HCT116 (cell line): ENCODE measurements around the gene SLC19A1. TPM values are rescaled to one million over a fixed set of nuclear protein-coding genes. Genes with fewer than 3 reads are reported as not detected.

ENCODE experiments used
- ATAC-seq: fragments of 200-7000 bp; cut with Tn5 transposase; 2 replicates; pipeline ENCODE4 v1.9.1; 2020; ENCODE audit warnings: mild to moderate bottlenecking, moderate library complexity
- BruUV-seq: library from RNA; stranded (reverse); fragments of 400-500 nt; replicated peaks from 2 replicates; lab custom pipeline; 2021; lab: Mats Ljungman, UMichigan
- CTCF ChIA-PET: fragments of 300-600 bp; sonication (Branson Sonifier 250); formaldehyde crosslinking; loops from one replicate; lab custom pipeline; 2021; ENCODE audit warnings: antibody characterized with exemption; lab: Charles Lee
- POLR2A ChIA-PET: fragments of 300-600, 350-600 bp; sonication (Branson Sonifier 250); formaldehyde crosslinking; loops from one replicate; lab custom pipeline; 2021; ENCODE audit warnings: antibody characterized with exemption; lab: Charles Lee
- RAD21 ChIA-PET, 2 experiments: fragments of 300-600 bp; sonication (Branson Sonifier 250); formaldehyde crosslinking; loops; one replicate each; lab custom pipeline; 2023; ENCODE audit warnings: low total read pairs in 2 of 2; ENCODE audit not compliant: uncharacterized antibody in 2 of 2, unreplicated experiment in 2 of 2, low non-redundant PET in 1 of 2; lab: Charles Lee
- DNase-seq: peaks from one replicate; pipeline ENCODE4 v3.0.0-alpha.2; 2010; ENCODE audit warnings: low read depth, low spot score
- H2AFZ ChIP-seq: fragments of 200-600 bp; shearing (Covaris generic), sonication (generic); 2 replicates; pipeline ENCODE4 v1.6.1; 2017; ENCODE audit warnings: low read depth, mixed run types, mixed read lengths, antibody characterized with exemption, low read length; ENCODE audit not compliant: poor library complexity, severe bottlenecking
- H3K27ac ChIP-seq: 2 replicates; pipeline ENCODE4 v1.5.1; 2012; ENCODE audit warnings: low read depth, low read length
- H3K27me3 ChIP-seq: fragments of 200-600 bp; sonication (generic); 2 replicates; pipeline ENCODE4 v1.6.1; 2016; ENCODE audit warnings: mixed run types, low read length, mixed read lengths; ENCODE audit not compliant: insufficient read depth
- H3K36me3 ChIP-seq, 2 experiments: fragments of 200-500 bp in 1 of 2; fragments of 200-600 bp in 1 of 2; sonication (Bioruptor generic) in 1 of 2; sonication (generic) in 1 of 2; 2 replicates each; pipeline versions ENCODE4 v1.5.1 to v1.6.1; 2014 to 2016; ENCODE audit warnings: low read length in 2 of 2, inconsistent platforms in 1 of 2, mixed read lengths in 1 of 2, mixed run types in 1 of 2; ENCODE audit not compliant: insufficient read depth in 2 of 2, control insufficient read depth in 1 of 2
- H3K4me1 ChIP-seq, 2 experiments: fragments of 200-600 bp in 1 of 2; sonication (generic) in 1 of 2; 2 replicates each; pipeline versions ENCODE4 v1.5.1 to v1.6.1; 2012 to 2017; ENCODE audit warnings: low read length in 2 of 2, inconsistent platforms in 1 of 2, mild to moderate bottlenecking in 1 of 2, mixed read lengths in 1 of 2, mixed run types in 1 of 2, moderate library complexity in 1 of 2; ENCODE audit not compliant: insufficient read depth in 2 of 2, control insufficient read depth in 1 of 2
- H3K4me2 ChIP-seq: fragments of 200-600 bp; sonication (generic); 2 replicates; pipeline ENCODE4 v1.6.1; 2017; ENCODE audit warnings: mixed run types, low read length, mixed read lengths
- H3K4me3 ChIP-seq, 2 experiments: fragments of 200-600 bp in 1 of 2; sonication (generic) in 1 of 2; replicated peaks in 1 of 2; 2 replicates each; pipeline ENCODE4 v1.5.1; 2011 to 2016; ENCODE audit warnings: low read length in 2 of 2, control low read depth in 1 of 2, low read depth in 1 of 2, mild to moderate bottlenecking in 1 of 2, mixed read lengths in 1 of 2, mixed run types in 1 of 2
- H3K79me2 ChIP-seq: fragments of 200-600 bp; sonication (generic); 2 replicates; pipeline ENCODE4 v1.6.1; 2017; ENCODE audit warnings: mild to moderate bottlenecking, mixed run types, low read length, moderate library complexity, mixed read lengths; ENCODE audit not compliant: insufficient read depth
- H3K9ac ChIP-seq: fragments of 200-600 bp; sonication (generic); 2 replicates; pipeline ENCODE4 v1.6.1; 2016; ENCODE audit warnings: low read length, mixed read lengths
- H3K9me2 ChIP-seq: fragments of 200-600 bp; sonication (generic), shearing (Covaris generic); 2 replicates; pipeline ENCODE4 v1.6.1; 2017; ENCODE audit warnings: mixed run types, mild to moderate bottlenecking, moderate library complexity; ENCODE audit not compliant: insufficient read depth
- H3K9me3 ChIP-seq, 2 experiments: fragments of 200-500 bp in 1 of 2; fragments of 200-600 bp in 1 of 2; sonication (Bioruptor generic) in 1 of 2; sonication (generic) in 1 of 2; 2 replicates each; pipeline ENCODE4 v1.6.1; 2014 to 2017; ENCODE audit warnings: low read length in 2 of 2, mixed read lengths in 2 of 2, inconsistent platforms in 1 of 2, low read depth in 1 of 2, mild to moderate bottlenecking in 1 of 2, mixed run types in 1 of 2, moderate library complexity in 1 of 2; ENCODE audit not compliant: control insufficient read depth in 1 of 2, insufficient read depth in 1 of 2
- H4K20me1 ChIP-seq: fragments of 200-600 bp; sonication (generic), shearing (Covaris generic); 2 replicates; pipeline ENCODE4 v1.6.1; 2017; ENCODE audit warnings: mixed run types, mild to moderate bottlenecking, moderate library complexity; ENCODE audit not compliant: insufficient read depth
- CEBPB ChIP-seq: IDR thresholded peaks from 2 replicates; pipeline ENCODE4 v1.6.1; 2012; ENCODE audit warnings: low read depth
- EGR1 ChIP-seq: IDR thresholded peaks from 2 replicates; pipeline ENCODE4 v1.6.1; 2012; ENCODE audit warnings: low read depth
- ELF1 ChIP-seq: IDR thresholded peaks from 2 replicates; pipeline ENCODE4 v1.6.1; 2012; ENCODE audit warnings: low read depth, borderline replicate concordance
- EZH2 ChIP-seq: fragments of 200-600 bp; sonication (generic); IDR thresholded peaks from 2 replicates; pipeline ENCODE4 v1.6.1; 2017; ENCODE audit warnings: antibody characterized with exemption, mixed run types
- EZH2phosphoT487 ChIP-seq: fragments of 200-600 bp; IDR thresholded peaks from 2 replicates; pipeline ENCODE4 v1.6.1; 2018; ENCODE audit warnings: antibody characterized with exemption, borderline replicate concordance
- JUND ChIP-seq: IDR thresholded peaks from 2 replicates; pipeline ENCODE4 v1.6.1; 2012
- POLR2A ChIP-seq: IDR thresholded peaks from 2 replicates; pipeline ENCODE4 v1.7.0; 2011; ENCODE audit warnings: borderline replicate concordance; ENCODE audit not compliant: insufficient read depth, insufficient read length; ENCODE audit errors: extremely low read depth
- SIN3A ChIP-seq: IDR thresholded peaks from 2 replicates; pipeline ENCODE4 v1.6.1; 2012; ENCODE audit warnings: low read depth
- SP1 ChIP-seq: IDR thresholded peaks from 2 replicates; pipeline ENCODE4 v1.6.1; 2012; ENCODE audit warnings: low read depth
- ZFX ChIP-seq: fragments of 450-650 bp; IDR thresholded peaks from 2 replicates; pipeline ENCODE4 v1.6.1; 2017
- intact Hi-C: fragments of 100-400 bp; cut with micrococcal nuclease; formaldehyde crosslinking; loops from 2 replicates; pipeline ENCODE4 v1.10.0; 2022
- total RNA-seq: library from RNA; stranded (reverse); gene quantifications from one replicate; pipeline ENCODE4 v1.2.1, GENCODE V29; 2021; ENCODE audit not compliant: unreplicated experiment
- TF ChIP-seq, protein P1 (sequence below): IDR thresholded peaks from 2 replicates; pipeline ENCODE4 v1.6.1; 2012
- TF ChIP-seq, protein P2 (sequence below), 3 experiments: fragments of 200-600 bp in 1 of 3; sonication (generic) in 1 of 3; IDR thresholded peaks in 2 of 3; conservative IDR thresholded peaks in 1 of 3; 2 replicates each; pipeline ENCODE4 v1.5.1; 2012 to 2017; ENCODE audit warnings: low read depth in 2 of 3, low read length in 2 of 3, antibody characterized with exemption in 1 of 3, borderline replicate concordance in 1 of 3, control low read depth in 1 of 3, mild to moderate bottlenecking in 1 of 3, mixed read lengths in 1 of 3, mixed run types in 1 of 3, moderate library complexity in 1 of 3; ENCODE audit not compliant: insufficient read depth in 1 of 3
- TF ChIP-seq, protein P3 (sequence below): IDR thresholded peaks from 2 replicates; pipeline ENCODE4 v1.6.1; 2012

SLC19A1 gene
- total RNA-seq, 1 experiment from 2014 or later = 50.2 TPM

DNA sequence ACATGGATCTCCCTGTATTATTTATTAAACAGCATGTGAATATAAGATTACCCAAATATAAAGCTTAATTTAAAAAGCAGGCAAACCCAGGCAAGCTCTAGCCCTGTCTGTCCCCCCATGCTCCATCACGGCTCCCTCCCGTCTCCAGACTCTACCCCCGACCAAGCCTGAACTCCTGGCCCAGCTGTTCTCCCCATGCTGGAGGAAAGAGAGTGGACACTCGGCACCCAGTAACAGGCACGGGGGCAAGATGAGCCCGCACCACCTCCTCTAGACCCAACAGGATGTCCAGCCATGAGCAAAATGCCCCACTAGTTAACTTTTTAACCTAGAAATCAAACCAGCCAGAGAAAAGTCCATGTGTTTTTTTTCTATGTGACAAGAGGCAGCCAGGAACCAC is 19.3 kb downstream of the SLC19A1 start:
- no peak overlapping the region for H2AFZ ChIP-seq
- no peak overlapping the region for H3K9ac ChIP-seq
- TF ChIP-seq ZFX (no peak), JUND (no peak), ELF1 (no peak), POLR2A (no peak), SP1 (no peak), EGR1 (no peak), CEBPB (no peak), EZH2phosphoT487 (no peak), SIN3A (no peak), EZH2 (no peak)
- TF ChIP-seq, protein P1, sequence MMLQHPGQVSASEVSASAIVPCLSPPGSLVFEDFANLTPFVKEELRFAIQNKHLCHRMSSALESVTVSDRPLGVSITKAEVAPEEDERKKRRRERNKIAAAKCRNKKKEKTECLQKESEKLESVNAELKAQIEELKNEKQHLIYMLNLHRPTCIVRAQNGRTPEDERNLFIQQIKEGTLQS = no peak
- TF ChIP-seq, protein P2, sequence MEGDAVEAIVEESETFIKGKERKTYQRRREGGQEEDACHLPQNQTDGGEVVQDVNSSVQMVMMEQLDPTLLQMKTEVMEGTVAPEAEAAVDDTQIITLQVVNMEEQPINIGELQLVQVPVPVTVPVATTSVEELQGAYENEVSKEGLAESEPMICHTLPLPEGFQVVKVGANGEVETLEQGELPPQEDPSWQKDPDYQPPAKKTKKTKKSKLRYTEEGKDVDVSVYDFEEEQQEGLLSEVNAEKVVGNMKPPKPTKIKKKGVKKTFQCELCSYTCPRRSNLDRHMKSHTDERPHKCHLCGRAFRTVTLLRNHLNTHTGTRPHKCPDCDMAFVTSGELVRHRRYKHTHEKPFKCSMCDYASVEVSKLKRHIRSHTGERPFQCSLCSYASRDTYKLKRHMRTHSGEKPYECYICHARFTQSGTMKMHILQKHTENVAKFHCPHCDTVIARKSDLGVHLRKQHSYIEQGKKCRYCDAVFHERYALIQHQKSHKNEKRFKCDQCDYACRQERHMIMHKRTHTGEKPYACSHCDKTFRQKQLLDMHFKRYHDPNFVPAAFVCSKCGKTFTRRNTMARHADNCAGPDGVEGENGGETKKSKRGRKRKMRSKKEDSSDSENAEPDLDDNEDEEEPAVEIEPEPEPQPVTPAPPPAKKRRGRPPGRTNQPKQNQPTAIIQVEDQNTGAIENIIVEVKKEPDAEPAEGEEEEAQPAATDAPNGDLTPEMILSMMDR (IDR thresholded peaks at IDR 0.05 in 2 of 3, conservative IDR thresholded peaks at IDR 0.05 in 1 of 3; ENCODE audit: borderline replicate concordance in 1 of 3, insufficient read depth in 1 of 3, low read depth in 2 of 3, low read length in 2 of 3) = no peak
- TF ChIP-seq, protein P3, sequence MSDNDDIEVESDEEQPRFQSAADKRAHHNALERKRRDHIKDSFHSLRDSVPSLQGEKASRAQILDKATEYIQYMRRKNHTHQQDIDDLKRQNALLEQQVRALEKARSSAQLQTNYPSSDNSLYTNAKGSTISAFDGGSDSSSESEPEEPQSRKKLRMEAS = no peak
- peaks cover 4% of the 10 kb centered on the region; the same call in 1 of the 2 replicates for H4K20me1 ChIP-seq
- DNase-seq (no peak), ATAC-seq (no peak)
- no peak overlapping the region for H3K4me3 ChIP-seq
- intact Hi-C loops = no loop called here
- peaks cover 60% of the 10 kb centered on the region for H3K79me2 ChIP-seq
- no peaks in the 10 kb centered on the region for H3K9me2 ChIP-seq
- no peaks in the 10 kb centered on the region; a peak in 1 of 4 replicates for H3K4me1 ChIP-seq
- POLR2A ChIA-PET = no interaction called here
- no TSS peak for BruUV-seq
- no peaks in the 10 kb centered on the region for H3K27me3 ChIP-seq
- H3K9me3 ChIP-seq = peaks cover 20 to 23% of the 10 kb centered on the region in 2 experiments; a peak in 3 of 4 replicates
- no peak overlapping the region for H3K4me2 ChIP-seq
- peaks cover 15 to 71% of the 10 kb centered on the region in 2 experiments for H3K36me3 ChIP-seq
- no peak overlapping the region for H3K27ac ChIP-seq
- CTCF ChIA-PET = no interaction called here
- RAD21 ChIA-PET = no interaction called here
